Activated T-cell treated with anti-CD3 and anti-CD28 coated beads, Interleukin-2, amount 50 U/mL, for 1 hour (primary cell): ENCODE measurements around the gene ACSS3.
"Not testable (repeated sequence)": the region's sequence is repeated elsewhere in the genome, so short reads cannot be mapped to it uniquely, and the experiment has no call there.

ENCODE experiments used
- DNase-seq: peaks from one replicate; pipeline ENCODE4 v3.0.0-alpha.2; 2020

ACSS3 gene, protein sequence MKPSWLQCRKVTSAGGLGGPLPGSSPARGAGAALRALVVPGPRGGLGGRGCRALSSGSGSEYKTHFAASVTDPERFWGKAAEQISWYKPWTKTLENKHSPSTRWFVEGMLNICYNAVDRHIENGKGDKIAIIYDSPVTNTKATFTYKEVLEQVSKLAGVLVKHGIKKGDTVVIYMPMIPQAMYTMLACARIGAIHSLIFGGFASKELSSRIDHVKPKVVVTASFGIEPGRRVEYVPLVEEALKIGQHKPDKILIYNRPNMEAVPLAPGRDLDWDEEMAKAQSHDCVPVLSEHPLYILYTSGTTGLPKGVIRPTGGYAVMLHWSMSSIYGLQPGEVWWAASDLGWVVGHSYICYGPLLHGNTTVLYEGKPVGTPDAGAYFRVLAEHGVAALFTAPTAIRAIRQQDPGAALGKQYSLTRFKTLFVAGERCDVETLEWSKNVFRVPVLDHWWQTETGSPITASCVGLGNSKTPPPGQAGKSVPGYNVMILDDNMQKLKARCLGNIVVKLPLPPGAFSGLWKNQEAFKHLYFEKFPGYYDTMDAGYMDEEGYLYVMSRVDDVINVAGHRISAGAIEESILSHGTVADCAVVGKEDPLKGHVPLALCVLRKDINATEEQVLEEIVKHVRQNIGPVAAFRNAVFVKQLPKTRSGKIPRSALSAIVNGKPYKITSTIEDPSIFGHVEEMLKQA

DNA sequence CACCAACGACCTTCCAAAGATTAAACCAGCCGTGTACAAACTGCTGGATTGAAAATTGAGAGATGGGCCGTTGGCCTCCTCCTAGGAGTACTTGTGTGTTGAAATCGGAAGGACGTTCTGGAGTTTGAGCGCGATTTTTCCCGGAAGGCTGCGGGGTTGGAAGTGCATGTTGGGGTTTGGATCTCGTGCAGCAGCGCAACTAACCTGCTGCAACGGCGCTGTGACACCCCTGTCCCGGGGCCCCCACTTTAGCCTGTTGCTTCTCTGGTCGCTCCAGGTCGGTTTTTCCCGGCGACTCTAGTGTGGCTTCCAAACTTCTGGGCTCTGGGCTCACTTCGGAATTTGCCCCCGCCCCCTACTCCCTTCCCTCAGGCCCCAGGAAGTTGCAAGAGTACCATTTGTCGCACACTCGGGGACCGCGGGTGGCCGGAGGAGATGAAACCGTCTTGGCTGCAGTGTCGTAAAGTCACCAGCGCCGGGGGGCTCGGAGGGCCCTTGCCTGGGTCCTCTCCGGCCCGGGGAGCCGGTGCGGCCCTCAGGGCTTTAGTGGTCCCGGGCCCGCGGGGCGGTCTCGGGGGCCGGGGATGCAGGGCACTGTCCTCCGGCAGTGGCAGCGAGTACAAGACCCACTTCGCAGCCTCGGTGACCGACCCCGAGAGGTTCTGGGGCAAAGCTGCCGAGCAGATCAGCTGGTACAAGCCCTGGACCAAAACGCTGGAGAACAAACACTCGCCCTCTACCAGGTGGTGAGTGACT, at the start of gene ACSS3:
Gene ACSS3, plus strand, starts transcription at position 394 of the 756 bp plus-strand sequence. Its CDS starts 42 bp downstream, at position 436.
- no peak for DNase-seq

DNA sequence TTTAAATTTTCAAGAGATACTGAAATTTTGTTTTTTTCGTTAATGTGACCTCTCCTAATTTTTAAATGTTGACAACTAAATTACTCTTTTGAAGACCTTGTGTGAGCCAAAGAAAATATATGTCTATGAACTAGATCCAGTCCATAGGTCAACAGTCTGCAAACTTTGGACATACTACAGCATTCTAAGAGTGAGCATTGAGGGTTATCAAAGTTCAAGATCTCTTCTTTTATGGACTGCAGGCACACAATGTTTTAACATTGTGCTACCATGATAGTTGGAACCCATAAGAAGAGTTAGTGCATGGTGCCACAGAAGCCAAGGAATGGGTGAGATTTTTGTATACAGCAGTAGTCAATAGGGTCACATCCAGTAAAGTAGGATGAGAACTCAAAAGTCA, 43.0 kb upstream of the ACSS3 start:
- DNase-seq, result no peak

DNA sequence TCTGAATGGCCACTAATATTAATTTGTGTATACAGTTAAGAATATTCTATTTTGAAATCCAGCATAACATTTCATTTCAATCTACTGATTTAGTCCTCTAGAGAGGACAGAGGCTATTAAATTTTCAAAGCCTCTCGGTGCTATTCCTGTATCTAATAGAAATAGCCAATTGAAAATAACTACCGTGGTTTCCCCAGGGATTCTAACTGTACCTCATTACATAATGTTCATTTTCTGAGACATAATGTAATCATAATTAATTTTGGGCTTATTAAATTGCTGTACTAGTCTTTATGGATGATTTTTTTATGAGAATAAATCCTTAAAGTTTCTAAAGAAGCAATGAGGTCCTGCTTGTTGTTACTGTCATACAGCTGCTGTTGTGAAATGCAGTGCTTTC, 38.6 kb upstream of the ACSS3 start:
- DNase-seq, result no peak

DNA sequence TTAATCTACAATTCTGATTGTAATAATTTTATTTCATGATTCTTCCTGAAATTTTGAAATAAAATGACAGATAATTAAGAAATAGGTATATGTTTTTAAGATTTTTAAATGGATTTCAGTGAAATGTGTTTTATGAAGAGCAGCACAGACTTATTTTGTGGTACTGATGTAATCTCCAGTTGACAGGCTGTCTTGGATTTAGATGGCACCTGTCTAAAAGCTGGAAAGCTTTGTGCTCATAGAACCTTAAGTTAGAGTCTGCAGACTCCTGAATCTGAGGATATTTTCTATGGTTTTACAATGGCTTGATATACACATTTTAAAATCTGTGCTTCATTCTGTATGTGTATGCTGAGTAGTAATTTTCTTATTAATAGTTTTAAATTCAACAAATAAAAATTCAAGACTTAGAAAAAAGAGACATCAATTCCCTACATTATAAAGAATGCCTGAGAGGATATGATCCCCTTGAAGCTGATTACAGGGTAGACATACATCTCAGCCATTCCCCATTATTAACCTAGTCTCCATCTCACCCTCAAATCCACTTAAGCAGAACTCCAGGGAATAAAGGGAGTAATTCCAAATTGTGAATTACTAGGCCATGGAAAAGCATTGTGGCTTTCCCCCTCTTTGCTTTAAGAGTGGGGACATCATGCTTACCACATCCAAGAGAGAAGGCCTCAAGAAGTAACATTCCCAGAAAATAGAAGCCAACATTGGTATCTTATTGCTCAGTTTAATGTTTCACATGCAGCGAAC, 33.7 kb upstream of the ACSS3 start:
- DNase-seq, result no peak

DNA sequence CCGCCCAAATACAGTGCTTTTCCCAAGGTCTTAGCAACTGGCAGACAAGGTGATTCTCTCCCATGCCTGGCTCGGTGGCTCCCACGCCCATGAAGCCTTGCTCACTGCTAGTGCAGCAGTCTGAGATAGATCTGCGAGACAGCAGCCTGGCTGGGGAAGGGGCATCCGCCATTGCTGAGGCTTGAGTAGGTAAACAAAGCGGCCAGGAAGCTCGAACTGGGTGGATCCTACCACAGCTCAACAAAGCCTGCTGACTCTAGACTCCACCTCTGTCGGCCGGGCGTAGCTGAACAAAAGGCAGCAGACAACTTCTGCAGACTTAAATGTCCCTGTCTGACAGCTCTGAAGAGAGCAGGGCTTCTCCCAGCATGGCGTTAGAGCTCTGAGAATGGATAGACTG, 12.9 kb upstream of the ACSS3 start:
- DNase-seq, result not testable (repeated sequence)

DNA sequence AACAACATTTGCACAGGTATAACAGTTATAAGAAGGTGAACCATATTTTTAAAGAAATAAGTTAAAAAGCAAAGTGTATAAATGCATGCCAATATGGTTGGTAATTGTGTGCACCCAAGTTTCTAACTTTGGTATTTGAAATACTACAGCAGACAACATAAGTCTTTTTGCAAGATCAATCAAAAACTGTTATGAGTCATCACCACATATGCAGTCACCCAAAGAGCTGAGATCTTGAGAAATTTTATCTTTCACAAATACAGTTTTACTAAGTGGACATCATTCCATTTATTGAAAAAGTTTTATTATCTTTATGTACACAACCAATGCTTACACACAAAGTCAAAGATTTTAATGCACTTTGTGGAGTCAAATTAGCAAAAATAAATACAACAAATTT, 7.0 kb upstream of the ACSS3 start:
- no peak for DNase-seq

DNA sequence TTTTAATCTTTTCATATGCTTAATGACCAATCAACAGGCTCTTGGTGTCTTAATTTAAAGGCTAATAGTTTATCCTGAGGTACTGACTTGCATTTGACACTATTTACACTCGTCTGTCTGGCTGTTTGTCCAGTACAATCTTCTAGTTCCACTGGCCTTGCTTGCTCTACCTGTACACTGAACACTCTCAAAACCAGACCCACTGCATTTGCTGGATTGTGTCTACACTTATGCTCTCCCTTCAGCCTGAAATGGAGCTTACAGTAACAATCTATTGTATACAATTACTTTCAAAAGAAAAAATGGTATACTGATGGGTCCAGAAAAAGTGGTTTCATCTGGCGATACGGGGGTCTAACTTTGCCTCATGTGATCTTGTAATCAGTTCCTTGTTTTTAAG, 2.3 kb upstream of the ACSS3 start:
- no peak for DNase-seq

DNA sequence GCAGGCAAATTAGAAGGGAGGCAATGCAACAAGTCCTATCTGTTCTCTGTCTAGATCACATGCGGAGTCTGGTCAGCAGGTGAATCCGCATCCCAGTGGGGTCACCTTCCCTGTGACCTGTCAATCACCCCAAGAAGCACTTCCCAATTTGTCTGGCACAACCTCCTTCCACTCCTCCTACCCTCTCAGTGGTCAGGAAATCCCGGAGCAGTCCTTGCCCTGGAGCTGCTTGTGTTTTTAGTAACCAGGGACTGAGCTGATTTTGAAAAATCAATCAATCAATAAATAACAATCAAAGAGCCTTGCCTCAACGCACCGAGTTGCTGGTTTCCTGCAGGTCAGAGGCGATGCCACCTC, 572 bp upstream of the ACSS3 start:
- DNase-seq, result no peak

DNA sequence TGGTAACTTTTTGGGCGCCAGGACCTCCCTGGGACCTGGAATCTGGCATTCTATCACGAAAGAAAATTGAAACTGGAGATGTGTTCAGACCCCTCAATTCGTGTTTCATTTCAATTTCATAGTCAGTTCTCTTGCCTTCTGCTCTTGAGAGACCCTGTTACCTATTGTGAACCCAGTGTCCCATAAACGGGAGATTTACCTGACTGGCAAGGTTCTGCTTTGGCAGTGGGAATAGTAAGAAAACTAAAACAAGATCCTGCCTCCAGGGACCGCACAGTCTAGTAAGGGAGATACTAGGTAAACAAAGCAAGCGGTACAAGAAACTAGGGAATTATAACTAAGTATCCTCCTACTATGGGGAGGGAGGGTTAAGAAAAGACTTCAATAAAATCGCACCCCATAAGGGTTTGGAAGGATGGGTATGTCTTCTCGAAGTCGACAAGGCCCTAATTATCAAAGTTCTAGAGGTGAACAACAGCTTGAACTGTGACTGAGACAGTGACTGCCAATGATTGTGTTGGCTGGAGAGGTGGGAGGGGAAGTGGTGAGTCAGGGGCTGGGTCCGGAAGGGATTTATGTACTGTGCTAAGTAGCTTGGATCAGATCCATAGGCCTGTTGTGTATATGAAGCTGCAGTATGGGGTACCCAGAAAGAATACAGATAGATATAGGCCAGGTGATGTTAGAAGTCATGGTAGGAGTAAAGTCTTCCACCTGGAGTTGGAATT, 754 bp downstream of the ACSS3 start:
- DNase-seq, result no peak

DNA sequence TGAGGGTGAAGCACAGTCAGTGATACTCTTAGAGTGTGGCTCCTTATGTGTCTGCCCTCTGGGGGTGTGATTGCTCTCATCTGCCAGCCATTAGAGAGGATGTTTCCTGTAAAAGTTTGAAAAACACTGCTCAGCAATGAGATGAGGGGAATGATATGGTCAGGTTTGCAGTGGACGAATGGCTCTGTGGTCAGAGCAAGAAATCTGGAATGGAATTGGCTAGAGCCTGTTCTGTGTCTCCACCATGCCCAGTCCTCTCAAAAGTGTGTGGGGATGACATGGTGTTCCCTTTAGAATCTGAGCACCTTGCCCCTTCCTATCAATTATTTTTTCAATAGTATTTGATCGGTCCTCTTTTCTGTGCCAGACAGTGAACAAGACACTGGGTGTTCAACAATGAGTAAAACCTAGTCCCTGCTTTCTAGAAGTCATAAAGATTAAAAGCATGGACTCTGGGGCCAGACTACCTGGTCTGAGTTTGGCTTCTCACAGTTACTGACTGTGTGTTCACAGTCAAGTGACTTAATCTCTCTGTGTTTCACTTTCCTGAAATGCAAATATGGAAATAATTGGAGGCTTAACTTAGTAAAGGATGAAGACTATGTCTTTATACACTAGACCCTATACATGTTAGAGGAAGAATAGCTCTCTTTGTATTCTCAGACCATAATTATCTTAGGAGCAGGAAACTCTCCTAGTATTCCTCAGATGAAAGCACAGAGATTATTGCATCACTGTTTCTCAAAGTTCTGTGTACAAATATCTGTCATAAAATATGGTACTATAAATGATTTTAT, 1.6 kb downstream of the ACSS3 start:
- no peak for DNase-seq

DNA sequence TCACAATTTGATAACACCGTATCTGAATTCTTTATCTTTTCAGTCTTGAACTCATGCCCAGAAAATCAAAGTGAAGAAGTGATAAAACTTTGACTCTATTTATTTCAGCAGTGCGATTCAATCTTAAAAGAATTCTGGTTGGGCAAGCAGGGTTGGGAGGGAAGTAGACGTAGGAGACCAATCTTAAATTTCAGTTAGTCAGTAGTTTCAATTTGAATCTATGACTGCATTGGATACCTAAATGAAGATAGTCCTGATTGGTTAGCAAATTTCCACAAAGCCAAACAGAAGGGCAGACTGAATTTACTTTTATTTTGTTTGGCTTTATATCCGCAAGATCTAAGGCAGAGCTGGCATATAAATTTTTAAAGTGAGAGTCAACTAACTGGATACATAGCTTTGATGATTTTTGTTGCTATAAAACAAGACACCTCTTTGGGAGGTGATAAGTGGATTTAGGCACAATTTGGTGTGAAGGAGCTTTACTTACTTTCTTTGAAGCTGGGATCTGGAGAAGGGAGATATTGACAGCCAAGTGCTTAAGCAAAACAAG, 2.6 kb downstream of the ACSS3 start:
- DNase-seq, result no peak

DNA sequence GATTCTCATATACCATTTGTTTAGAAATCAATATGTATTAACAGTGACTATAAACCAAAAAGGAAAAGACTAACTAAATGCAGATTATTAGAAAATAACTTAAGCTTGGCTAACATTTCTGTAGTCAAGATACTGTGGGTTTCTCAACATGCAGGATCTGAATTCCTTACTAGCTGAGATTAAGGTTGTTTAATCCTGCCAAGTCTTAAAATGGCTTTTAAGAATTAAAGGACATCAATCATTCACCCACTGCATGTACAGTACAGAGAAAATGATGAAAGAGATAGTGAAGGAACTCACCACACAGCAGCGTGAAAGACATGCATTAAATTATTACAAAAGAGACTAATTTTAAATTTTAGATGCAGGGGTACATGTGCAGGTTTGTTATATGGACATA, 3.8 kb downstream of the ACSS3 start:
- DNase-seq, result no peak

DNA sequence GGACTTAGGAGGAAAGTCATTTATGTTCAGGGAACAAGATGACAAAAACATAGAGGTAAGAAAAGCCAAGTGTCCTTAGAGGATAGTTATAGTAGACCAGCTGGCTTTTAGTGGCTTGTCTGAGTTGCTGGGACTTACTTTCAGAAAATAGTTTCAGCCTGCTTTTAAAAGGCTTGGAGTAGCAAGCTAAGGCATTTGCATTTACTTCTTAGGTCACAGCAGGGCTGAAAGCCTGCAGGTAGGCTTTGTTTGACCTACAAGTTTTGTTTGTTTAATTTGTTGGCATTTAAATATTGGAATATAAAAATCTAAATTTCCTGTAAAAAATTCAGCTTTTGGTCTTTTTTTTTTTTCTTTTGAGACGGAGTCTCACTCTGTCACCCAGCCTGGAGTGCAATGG, 5.1 kb downstream of the ACSS3 start:
- DNase-seq, result no peak

DNA sequence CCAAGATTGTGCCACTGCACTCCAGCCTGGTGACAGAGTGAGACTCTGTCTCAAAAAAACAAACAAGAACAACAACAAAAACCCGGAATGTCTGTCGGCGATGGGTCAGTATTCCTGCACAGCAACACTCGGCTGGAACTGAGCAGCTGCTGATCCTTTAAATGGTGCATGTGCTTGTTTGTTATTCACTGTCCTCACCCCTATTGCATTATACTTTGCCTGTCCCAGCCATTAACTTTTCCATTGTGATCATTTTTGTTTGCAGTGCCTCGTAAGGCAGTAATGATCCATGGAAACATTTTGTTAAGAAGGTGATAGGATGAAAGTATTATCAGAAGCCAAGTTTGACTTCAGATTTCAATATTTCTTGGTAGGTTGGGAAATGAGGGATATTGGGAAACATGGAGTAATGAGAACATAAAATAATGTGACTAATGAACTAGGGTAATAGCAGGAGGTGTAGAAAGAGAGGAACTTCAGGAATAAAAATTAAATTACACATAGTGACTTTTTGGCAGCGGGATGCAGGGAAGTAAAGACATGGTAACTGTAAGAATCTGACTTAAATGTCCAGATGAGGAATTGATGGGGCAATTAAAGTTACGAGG, 6.1 kb downstream of the ACSS3 start:
- no peak for DNase-seq

DNA sequence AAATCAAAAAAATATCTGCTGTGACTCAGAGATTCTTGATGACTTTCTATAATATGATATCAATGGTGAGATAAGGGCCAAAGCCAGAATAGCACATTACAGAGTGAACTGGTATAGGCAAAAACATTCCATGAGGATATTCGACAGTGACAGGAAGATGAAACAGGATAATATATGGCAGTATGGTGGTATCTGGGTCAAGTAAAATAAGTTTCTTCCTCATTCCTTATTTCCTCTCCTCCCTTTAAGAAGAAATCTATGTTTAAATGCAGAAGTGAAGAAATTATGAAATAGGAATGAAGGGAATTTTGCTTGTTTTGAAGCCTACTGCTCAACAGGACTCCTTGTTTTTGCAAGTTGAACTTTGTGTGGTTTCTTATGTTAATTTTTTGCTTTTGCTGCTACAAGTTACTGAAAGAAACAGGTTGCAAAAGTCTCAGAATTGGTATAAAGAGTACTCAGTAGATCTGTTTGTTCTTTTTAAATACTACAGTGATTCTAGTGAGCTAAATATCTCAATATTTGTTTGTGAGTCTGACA, 7.0 kb downstream of the ACSS3 start:
- DNase-seq, result no peak

DNA sequence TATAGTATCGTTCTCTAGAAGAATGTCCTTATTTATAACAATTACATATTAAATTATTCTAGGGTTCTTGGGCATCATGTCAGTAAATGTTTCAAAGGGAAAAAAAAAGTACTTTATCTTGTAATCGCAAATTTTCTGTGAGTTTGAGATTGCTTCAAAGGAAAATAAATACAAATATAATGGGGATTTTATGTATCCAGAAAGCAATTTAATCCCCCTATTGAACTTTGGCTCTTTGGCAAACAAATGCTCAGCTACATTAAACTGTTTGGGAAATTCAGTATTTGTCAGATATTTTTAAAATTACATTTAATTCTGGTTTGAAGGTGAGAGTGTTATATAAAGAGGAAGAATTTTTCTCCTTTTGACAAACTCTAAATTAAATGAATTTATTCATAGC, 8.0 kb downstream of the ACSS3 start:
- DNase-seq, result no peak

DNA sequence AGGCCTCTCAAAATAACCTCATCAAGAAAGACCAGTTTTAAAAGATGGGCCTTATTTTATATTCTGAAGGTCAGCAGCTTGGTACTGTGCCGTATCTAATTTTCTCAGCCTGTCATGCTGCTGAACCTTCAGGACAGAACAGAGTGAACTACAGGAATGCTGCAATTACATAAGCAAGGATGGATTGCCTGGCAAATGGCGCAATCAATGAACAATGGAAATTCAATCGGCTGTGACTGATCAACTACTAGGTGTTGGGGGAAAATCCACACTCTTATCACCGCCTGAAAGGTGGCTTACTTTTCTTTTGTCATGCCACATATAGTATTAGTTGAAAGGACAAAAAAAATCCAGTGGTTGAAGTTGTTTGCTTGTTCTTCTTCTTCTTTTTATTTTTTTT, 8.5 kb downstream of the ACSS3 start:
- DNase-seq, result no peak

DNA sequence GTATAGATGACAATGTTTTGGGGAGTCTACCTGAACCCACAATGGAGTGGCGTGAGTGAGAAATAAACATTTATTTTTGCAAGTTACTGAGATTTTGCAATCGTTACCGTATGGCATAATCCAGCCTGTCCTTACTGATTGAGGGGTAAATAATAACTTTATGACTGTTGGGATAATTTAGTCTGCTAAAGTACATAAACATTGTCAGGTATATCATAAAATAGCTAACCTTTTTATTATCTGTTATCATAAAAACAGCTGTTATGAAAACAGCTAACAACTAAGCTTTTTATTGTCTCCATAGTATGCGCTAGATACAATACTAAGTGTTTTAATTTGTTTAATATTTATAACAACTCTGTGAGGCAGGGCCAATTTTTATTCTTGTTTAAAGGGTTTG, 10.3 kb downstream of the ACSS3 start:
- DNase-seq, result no peak

DNA sequence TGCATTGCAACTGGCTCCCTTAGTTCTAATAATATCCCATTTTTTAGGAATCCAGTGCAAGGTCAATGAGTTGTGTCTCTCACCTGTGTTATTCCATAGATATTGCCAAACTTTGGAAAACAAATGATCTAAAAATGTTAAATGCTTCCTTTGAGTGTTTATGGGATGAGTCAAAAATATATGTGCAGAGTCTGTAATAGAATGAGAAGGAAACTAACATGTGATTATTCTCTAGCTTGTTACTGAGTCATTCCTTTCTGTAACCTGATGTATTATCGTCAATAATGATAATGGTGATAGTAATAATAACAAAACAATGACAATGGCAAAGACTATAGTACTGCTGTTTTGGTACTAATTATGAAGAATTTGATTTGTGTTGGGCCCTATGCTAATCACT, 11.5 kb downstream of the ACSS3 start:
- no peak for DNase-seq

DNA sequence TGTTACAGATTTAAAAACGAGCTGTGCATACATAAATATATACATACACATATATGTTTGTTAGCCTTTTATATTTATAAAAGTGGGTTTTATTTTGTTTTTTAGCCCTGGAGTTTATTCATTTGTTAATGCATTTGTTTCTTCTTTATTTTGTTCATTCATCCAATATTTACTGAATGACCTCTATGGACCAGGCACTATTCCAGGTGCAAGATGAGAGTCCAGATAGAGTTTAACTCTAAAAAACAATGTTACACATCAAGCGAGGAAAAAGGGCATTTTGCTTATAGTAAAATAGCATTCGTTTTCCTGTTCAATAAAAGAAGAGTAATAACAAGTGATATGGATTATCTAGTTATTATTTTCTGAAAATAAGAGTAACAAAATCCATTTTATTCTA, 14.2 kb downstream of the ACSS3 start:
- DNase-seq, result no peak
